Endodermal cell (in vitro differentiated cells): Measurements from ENCODE around the gene CPB1. TPM values are rescaled to one million over a fixed set of nuclear protein-coding genes. Genes with fewer than 3 reads are reported as not detected.

Experiments used
- DNase-seq: peaks from one replicate; pipeline ENCODE4 v3.0.0-alpha.2; 2017
- H3K27ac ChIP-seq: 2 replicates; pipeline ENCODE4 v1.5.1; 2013; ENCODE audit warnings: mild to moderate bottlenecking, low read depth, low read length, moderate library complexity
- H3K27me3 ChIP-seq: 2 replicates; pipeline ENCODE4 v1.6.1; 2013; ENCODE audit warnings: mild to moderate bottlenecking, low read length, moderate library complexity; ENCODE audit not compliant: insufficient read depth, control insufficient read depth, poor library complexity, severe bottlenecking
- H3K36me3 ChIP-seq: 2 replicates; pipeline ENCODE4 v1.7.0; 2013; ENCODE audit warnings: mild to moderate bottlenecking, low read length, moderate library complexity; ENCODE audit not compliant: control insufficient read depth, insufficient read depth
- H3K4me1 ChIP-seq: one replicate; pipeline ENCODE4 v1.7.0; 2013; ENCODE audit warnings: low read length; ENCODE audit not compliant: control insufficient read depth, insufficient read depth
- H3K4me3 ChIP-seq: 2 replicates; pipeline ENCODE4 v1.5.1; 2013; ENCODE audit warnings: mild to moderate bottlenecking, low read length, moderate library complexity
- H3K9ac ChIP-seq: 2 replicates; pipeline ENCODE4 v1.6.1; 2013; ENCODE audit warnings: mild to moderate bottlenecking, low read length, moderate library complexity; ENCODE audit not compliant: poor library complexity, severe bottlenecking; ENCODE audit errors: extremely low read depth
- H3K9me3 ChIP-seq: 2 replicates; pipeline ENCODE4 v1.6.1; 2013; ENCODE audit warnings: mild to moderate bottlenecking, low read length, moderate library complexity; ENCODE audit not compliant: control insufficient read depth
- H3K27ac Mint-ChIP-seq: 2 replicates; pipeline ENCODE4 v1.8.0; 2020; ENCODE audit warnings: mixed read lengths
- H3K27me3 Mint-ChIP-seq: 2 replicates; pipeline ENCODE4 v1.8.0; 2021; ENCODE audit warnings: mild to moderate bottlenecking, mixed read lengths; ENCODE audit not compliant: insufficient read depth
- H3K36me3 Mint-ChIP-seq: 2 replicates; pipeline ENCODE4 v1.8.0; 2020; ENCODE audit warnings: low read depth, mixed read lengths
- H3K4me1 Mint-ChIP-seq: 2 replicates; pipeline ENCODE4 v1.8.0; 2020; ENCODE audit warnings: mixed read lengths
- H3K4me3 Mint-ChIP-seq: 2 replicates; pipeline ENCODE4 v1.8.0; 2020; ENCODE audit warnings: mild to moderate bottlenecking, moderate library complexity, mixed read lengths
- H3K9me3 Mint-ChIP-seq: 2 replicates; pipeline ENCODE4 v1.8.0; 2020; ENCODE audit warnings: mild to moderate bottlenecking, mixed read lengths
- WGBS, 2 experiments: methylation state at CpG; one replicate each; pipeline versions ENCODE4 v1.1.5 to v1.1.7; 2013; ENCODE audit warnings: missing lambda C conversion rate in 2 of 2, mixed read lengths in 1 of 2; ENCODE audit not compliant: insufficient coverage in 1 of 2, insufficient read length in 1 of 2; 5-methylcytosine and 5-hydroxymethylcytosine counted together
- total RNA-seq, 2 donors: library from RNA; stranded (reverse); fragmentation: NEBNext Ultra II Directional in 1 of 2; extraction: Animal tissue kit (Norgen Biotek cat#: 25700) in 1 of 2; gene quantifications; 2 replicates in 1 of 2; 3 replicates in 1 of 2; pipeline ENCODE4 v1.2.1, GENCODE V29; 2021
- TF ChIP-seq, protein P1 (sequence below): fragments of 200-600 bp; sonication (generic); conservative IDR thresholded peaks from 2 replicates; pipeline ENCODE4 v1.5.0; 2021; ENCODE audit warnings: antibody characterized with exemption, mild to moderate bottlenecking

CPB1 gene
- total RNA-seq, 2 donors from 2014 or later, result 0.51 TPM; not detected in 1

DNA sequence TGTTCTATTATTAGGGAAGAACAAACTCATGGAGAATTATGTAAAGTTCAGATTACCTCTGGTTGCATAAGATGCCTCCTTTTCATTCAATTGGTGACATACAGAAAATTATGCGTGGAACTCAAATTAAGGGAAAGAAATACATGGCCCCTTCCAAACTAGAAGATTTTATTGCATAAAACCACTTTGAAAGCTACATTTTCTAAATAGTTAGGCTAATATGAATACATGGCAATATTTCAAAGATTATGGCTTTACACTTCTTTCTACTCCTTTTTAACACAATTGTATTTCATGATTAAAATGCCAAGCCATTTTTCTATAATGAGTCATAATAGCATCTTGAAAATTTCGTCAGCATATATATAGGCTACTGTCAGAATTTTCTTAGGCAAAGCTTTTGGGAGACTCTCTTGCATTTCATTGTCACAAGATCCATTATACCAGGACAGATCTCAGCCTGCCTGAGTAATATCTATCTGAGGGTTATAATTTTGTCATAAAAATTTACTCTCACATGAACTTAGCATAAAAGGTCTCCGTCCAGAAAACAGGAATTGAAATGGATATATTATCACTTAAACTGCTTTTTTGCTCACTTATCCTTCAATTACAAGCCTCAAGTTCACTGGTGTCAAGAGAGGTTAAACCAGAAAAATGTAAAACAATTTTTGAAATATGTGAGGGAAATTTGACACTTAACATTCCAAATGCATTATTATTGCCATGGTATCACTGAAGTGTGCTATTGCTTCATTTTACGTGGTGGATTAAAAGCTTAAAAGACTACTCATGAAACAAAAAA is 74.6 kb downstream of the CPB1 start:
- 50 to 92% methylated on average over 2 to 4 of the region's 4 CpGs for WGBS, 2 experiments
- Mint-ChIP-seq H3K4me3 (no peak overlapping the region), H3K36me3 (no peaks in the 10 kb centered on the region), H3K4me1 (no peaks in the 10 kb centered on the region), H3K27ac (no peak overlapping the region), H3K9me3 (no peaks in the 10 kb centered on the region), H3K27me3 (no peaks in the 10 kb centered on the region)
- Histone ChIP-seq H3K27ac (no peak overlapping the region), H3K9me3 (no peaks in the 10 kb centered on the region), H3K27me3 (no peaks in the 10 kb centered on the region), H3K9ac (no peak overlapping the region), H3K36me3 (no peaks in the 10 kb centered on the region), H3K4me1 (no peaks in the 10 kb centered on the region), H3K4me3 (no peak overlapping the region)
- TF ChIP-seq, protein P1, sequence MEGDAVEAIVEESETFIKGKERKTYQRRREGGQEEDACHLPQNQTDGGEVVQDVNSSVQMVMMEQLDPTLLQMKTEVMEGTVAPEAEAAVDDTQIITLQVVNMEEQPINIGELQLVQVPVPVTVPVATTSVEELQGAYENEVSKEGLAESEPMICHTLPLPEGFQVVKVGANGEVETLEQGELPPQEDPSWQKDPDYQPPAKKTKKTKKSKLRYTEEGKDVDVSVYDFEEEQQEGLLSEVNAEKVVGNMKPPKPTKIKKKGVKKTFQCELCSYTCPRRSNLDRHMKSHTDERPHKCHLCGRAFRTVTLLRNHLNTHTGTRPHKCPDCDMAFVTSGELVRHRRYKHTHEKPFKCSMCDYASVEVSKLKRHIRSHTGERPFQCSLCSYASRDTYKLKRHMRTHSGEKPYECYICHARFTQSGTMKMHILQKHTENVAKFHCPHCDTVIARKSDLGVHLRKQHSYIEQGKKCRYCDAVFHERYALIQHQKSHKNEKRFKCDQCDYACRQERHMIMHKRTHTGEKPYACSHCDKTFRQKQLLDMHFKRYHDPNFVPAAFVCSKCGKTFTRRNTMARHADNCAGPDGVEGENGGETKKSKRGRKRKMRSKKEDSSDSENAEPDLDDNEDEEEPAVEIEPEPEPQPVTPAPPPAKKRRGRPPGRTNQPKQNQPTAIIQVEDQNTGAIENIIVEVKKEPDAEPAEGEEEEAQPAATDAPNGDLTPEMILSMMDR, result no peak
- DNase-seq, result no peak

DNA sequence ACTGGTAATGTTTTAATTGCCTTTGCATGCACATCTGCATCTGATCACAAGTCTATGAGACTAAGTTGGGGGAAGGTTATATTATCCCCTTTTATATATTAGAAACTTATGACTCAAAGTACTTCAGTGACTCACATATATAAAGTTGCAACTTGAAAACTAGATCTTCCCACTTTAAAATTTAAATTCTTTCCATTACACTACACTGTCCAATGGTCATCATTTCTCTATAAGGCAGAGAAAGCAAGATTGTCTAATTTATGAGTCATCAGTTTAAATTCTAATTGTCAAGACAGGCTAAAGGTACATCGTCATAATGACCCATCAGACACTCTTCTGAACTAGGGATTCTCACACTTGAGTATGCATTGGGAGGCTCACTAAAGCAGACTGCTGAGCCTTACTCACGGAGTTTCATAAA is 75.4 kb downstream of the CPB1 start:
- Mint-ChIP-seq H3K4me1 (no peaks in the 10 kb centered on the region), H3K27me3 (no peaks in the 10 kb centered on the region), H3K4me3 (no peak overlapping the region), H3K27ac (no peak overlapping the region), H3K9me3 (no peaks in the 10 kb centered on the region), H3K36me3 (no peaks in the 10 kb centered on the region)
- no peak overlapping the region for H3K9ac ChIP-seq
- WGBS, 2 experiments, result 88 to 100% methylated on average over 2 of the region's 2 CpGs
- no peaks in the 10 kb centered on the region for H3K9me3 ChIP-seq
- no peak overlapping the region for H3K4me3 ChIP-seq
- DNase-seq, result no peak
- no peaks in the 10 kb centered on the region for H3K27me3 ChIP-seq
- TF ChIP-seq, protein P1, result no peak
- no peaks in the 10 kb centered on the region for H3K36me3 ChIP-seq
- no peak overlapping the region for H3K27ac ChIP-seq
- H3K4me1 ChIP-seq, result no peaks in the 10 kb centered on the region

DNA sequence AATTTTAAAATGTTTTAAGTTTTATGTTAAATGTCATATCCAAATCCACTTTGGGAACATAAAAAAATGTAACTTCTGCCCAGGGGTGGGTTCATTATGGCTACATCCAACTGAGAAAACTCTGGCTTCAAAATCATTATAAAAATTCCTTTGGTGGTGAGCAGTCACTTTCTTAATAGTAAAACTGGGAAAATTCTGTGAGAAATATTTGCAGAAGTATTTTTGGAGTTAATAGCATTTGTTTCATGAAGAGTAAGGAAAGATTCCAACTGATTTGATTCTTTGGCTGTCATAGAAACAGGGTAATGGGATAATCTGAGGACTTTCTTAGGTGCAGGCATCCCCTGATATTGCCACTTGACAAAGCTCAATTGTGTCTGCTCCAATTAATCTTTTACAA is 76.3 kb downstream of the CPB1 start:
- Histone ChIP-seq H3K4me1 (no peaks in the 10 kb centered on the region), H3K9ac (no peak overlapping the region), H3K4me3 (no peak overlapping the region), H3K27me3 (no peaks in the 10 kb centered on the region), H3K9me3 (no peaks in the 10 kb centered on the region), H3K27ac (no peak overlapping the region), H3K36me3 (no peaks in the 10 kb centered on the region)
- DNase-seq, result no peak
- no peaks in the 10 kb centered on the region for H3K36me3 Mint-ChIP-seq
- H3K27me3 Mint-ChIP-seq, result no peaks in the 10 kb centered on the region
- no peaks in the 10 kb centered on the region for H3K9me3 Mint-ChIP-seq
- no peak overlapping the region for H3K4me3 Mint-ChIP-seq
- H3K27ac Mint-ChIP-seq, result no peak overlapping the region
- TF ChIP-seq, protein P1, result no peak
- no peaks in the 10 kb centered on the region for H3K4me1 Mint-ChIP-seq
